GM21529 (cell line): Measurements from ENCODE around the gene RAPGEF6.
"Not testable (repeated sequence)": the region's sequence is repeated elsewhere in the genome, so short reads cannot be mapped to it uniquely, and the experiment has no call there.

Experiments used
- ATAC-seq: cut with Tn5 transposase; IDR thresholded peaks from one replicate; pipeline ENCODE4 v1.9.1; 2021; ENCODE audit not compliant: unreplicated experiment

RAPGEF6 gene

DNA sequence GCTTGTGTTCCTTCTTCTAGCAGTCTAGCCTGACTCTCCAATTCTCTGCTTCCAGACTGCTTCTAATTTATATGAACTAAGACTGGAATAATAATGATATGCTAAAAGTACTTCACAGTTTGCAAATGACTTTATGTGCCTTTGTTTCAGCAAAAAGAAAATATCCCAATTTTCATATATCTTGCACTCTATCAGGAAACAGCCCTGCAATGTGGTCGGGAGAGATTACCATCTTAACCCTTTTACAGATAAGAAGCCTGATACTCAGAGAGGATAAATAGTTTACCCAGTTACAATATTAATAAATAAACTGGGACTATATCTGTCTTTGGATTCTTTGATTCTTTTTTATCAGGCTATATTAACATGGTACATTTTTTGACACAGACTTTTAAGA lies 245.2 kb downstream of the RAPGEF6 start:
- ATAC-seq = no peak

DNA sequence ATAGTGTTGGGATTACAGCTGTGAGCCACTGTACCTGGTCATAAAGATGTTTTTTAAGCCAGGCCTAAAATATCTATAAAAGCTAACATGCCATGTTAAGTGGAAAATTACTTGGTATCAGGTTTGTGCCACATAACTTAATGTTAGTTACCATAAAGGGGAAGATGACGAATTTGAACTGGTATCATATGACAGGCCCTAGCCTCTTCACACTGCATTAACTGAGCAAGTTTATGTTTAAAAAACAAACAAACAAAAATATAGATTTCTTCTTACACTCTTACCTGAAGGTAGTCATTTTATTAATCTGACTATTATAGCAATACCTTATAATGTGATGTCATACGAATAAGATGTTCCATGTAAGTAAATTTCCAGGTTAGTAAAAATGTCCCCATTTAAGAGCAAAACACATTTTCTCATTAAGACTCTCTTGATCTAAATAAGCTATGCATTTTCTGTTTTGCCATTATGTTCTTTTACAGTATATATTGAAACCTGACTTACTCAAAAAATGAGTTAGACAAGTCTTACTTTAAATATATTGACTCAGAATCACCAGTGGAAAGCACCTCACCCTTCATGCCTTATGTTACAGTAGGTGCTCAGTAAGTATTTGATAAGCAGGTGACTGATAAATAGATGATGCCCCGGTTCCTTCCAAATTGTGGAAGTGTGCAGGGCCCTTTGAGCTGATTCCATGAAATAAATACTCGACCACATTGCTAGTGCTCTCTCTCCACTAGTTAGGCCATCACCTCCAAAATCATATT lies 245.7 kb downstream of the RAPGEF6 start:
- ATAC-seq = peak; percentile 27

GRCh38 chr5:131387255-131387654 lies 247.8 kb downstream of the RAPGEF6 start:
- no peak for ATAC-seq

GRCh38 chr5:131386779-131387178 lies 248.2 kb downstream of the RAPGEF6 start:
- no peak for ATAC-seq

DNA sequence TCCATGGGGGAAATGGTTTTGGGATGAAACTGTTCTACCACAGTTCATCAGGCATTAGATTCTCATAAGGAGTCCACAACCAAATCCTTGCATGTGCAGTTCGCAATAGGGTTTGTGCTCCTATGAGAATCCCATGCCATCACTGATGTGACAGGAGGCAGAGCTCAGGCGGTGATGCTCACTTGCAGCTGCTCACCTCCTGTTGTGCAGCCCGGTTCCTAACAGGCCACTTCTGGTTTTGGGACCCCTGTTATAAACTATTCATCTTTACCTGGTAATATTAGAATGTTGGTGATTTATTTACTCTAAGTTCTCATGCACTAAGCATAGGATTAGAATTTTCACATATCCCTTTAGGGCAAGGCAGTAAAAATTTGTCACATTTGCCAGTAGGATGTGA lies 248.9 kb downstream of the RAPGEF6 start:
- ATAC-seq = no peak

DNA sequence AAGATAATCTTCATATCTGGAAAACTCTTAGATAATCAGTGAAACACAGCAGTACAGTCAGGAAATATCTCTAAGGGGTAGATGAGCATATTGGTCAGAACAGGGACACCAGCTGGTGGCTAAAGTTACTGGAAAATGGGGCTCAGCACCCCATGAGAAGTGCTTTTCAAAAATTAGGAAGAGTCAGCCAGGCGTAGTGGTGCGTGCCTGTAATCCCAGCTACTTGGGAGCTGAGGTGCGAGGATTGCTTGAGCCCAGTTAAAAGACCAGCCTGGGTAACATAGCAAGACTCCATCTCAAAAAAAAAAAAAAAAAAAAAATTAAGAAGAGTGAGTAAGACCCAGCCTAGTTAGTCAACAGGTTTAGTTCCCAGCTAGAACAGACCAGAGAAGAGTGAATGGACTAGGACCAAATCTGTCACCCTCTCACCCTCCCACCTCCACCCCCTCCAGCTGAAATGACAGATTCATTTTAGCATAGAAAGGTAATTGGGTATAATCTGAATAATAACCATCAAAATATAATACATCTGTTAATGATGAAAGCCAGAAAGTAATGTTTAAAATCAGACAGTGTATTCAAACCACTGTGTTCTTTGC lies 250.3 kb downstream of the RAPGEF6 start:
- ATAC-seq = no peak

DNA sequence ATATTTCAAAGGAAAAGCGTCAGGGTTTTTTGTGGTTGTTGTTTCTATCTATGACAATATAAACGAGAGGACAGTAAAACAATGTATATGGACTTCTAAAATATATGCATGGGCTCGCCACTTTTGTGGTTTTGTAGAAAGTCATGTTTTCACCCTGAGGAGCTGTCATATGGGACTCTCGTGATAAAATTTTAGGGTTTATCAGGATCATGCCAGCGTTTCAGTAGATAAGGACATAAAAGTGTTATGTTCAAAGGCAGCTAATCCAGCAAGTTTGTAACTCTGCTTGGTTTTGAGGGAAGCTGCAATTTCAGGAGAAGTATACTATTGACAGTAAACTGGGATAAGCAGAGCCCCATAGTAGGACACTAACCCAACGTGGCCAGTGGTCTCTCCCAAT lies 250.9 kb downstream of the RAPGEF6 start:
- ATAC-seq = no peak

- ATAC-seq = peak; percentile 60
Measured at GRCh38 chr5:131382407-131383395, 252.3 kb downstream of the RAPGEF6 start.

DNA sequence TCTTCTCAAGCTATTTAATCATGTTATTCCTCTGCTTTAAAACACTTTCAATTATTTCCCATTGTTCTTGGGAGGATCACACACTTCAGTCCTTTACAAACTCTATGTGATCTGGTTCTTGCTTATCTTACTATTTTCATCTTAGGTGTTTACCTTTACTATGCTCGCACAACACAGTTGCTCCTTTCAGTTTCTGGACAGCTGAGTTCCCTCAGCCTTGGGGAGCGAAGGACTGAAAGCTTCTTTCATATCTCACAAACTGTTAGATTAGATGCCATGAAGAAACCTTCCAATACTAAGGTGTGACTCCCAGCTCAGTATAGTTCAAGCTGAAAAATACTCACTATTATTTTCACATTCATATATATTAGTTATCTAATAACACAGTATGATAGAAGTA lies 253.3 kb downstream of the RAPGEF6 start:
- peak; percentile 55 for ATAC-seq

GRCh38 chr5:131381021-131381420 lies 254.0 kb downstream of the RAPGEF6 start:
- ATAC-seq = no peak

DNA sequence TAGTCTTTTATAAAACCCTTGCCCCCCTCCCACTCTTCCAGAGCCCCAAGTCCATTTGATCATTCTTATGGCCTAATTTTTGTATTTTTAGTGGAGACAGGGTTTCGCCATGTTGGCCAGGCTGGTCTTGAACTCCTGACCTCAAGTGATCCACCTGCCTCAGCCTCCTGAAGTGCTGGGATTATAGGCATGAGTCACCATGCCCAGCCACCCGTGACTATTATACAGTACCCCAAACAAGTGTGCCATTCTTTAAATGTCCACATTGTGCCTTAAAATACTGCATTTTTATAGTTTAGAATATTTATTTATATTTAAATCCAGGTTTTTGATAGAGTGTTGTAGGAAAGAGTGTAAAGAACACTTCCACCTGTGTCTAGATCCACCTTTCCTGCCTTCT lies 254.8 kb downstream of the RAPGEF6 start:
- not testable (repeated sequence) for ATAC-seq

DNA sequence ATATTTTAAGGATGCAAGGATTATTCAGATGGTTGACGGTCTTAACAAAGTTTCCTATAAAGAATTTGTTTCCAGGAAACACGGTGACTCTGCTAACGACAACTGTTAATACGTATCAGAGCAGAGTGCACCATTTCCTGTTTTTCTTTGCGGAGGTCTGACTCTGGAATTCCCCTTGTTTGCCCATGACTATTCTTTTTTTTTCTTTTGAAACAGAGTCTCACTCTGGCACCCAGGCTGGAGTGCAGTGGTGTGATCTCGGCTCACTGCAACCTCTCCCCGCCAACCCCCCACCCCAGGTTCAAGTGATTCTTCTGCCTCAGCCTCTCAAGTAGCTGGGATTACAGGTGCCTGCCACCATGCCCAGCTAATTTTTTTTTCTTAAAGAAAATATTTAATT lies 255.3 kb downstream of the RAPGEF6 start:
- ATAC-seq = peak; percentile 31

GRCh38 chr5:131378721-131379541 lies 256.1 kb downstream of the RAPGEF6 start:
- peak; percentile 26 for ATAC-seq

DNA sequence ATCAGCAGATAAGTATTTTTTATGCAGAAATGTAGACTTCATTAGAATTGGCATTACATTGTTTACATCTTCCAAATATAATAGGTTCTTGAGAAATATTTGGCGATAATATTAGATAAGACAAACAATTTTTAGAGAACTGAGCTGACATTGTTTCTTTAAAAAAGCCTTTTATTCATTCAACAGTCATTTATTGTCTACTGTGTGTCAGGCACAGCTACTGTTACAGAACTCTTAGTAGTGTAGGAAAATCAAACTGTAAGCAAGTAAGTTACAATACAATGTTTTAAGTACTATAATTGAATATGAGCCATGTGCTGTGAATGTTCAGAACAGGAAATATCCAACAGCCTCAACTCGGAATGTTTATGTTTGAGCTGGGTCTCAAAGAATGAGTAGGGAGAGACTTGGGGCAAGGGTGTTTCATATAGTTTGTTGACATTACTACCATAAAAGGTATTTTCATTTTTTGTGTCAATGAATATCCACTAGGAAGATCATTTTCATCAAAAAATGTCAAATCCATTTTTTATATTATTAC lies 257.2 kb downstream of the RAPGEF6 start:
- ATAC-seq = no peak

GRCh38 chr5:131377346-131377745 lies 257.7 kb downstream of the RAPGEF6 start:
- ATAC-seq = no peak

DNA sequence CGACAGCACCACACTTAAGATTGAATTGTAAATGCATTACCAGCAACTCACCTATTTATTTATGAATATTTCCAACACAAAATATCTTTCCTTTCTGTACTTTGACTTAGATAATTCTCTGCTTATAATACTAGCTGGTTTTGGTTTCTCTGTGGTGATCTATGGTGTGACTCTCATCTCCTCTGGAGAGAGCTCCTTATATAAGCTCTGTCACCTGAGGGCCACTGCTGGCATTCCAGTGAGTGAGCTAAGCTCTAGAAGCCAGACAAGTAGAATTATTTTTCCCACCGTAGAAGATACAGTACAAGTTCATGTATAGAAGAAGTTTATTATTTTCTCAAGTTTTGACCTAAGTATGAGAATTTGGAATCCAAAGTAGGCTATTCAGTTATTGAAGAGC lies 259.7 kb downstream of the RAPGEF6 start:
- peak; percentile 29 for ATAC-seq
